HepG2 (cell line): ENCODE results near the gene ATP2C2. TPM values are rescaled to one million over a fixed set of nuclear protein-coding genes. Genes with fewer than 3 reads are reported as not detected.

ENCODE experiments used
- ATAC-seq: fragments of 200-7000 bp; cut with Tn5 transposase; 3 replicates; pipeline ENCODE4 v1.9.1; 2020; ENCODE audit warnings: mild to moderate bottlenecking, moderate library complexity
- BruUV-seq: library from RNA; stranded (reverse); fragments of 400-500 nt; replicated peaks from 2 replicates; lab custom pipeline; 2021; lab: Mats Ljungman, UMichigan
- CTCF ChIA-PET: fragments of 300-600 bp; formaldehyde crosslinking; extraction: SDS; loops from one replicate; lab custom pipeline; 2021; ENCODE audit warnings: low total read pairs, inconsistent platforms, low intra/inter-chr PET ratio; lab: Yijun Ruan, JAX
- POLR2A ChIA-PET: fragments of 350-600 bp; sonication (Branson Sonifier 250); formaldehyde crosslinking; loops from one replicate; lab custom pipeline; 2020; ENCODE audit warnings: antibody characterized with exemption, inconsistent platforms; lab: Yijun Ruan, JAX
- DNase-seq: peaks from one replicate; pipeline ENCODE4 v3.0.0-alpha.2; 2015; ENCODE audit warnings: low spot score
- FAIRE-seq: peaks from 3 replicates; lab custom pipeline; 2011; peaks lifted over from hg19 to GRCh38; lab: Jason Lieb, UNC
- H2AFZ ChIP-seq: one replicate; pipeline ENCODE4 v1.6.1; 2011; ENCODE audit warnings: low read length, inconsistent platforms
- H3K27ac ChIP-seq: fragments of 300-600 bp; 3 replicates; pipeline ENCODE4 v1.8.0; 2011; ENCODE audit warnings: mixed run types, mild to moderate bottlenecking, mixed read lengths, low read length, inconsistent platforms; ENCODE audit not compliant: insufficient read depth; ENCODE audit errors: extremely low read length
- H3K27me3 ChIP-seq, 2 experiments: fragments of 200-600 bp in 1 of 2; 2 replicates in 1 of 2; 3 replicates in 1 of 2; pipeline versions ENCODE4 v1.6.0 to v1.8.0; 2011; ENCODE audit warnings: low read length in 2 of 2, mild to moderate bottlenecking in 2 of 2, moderate library complexity in 2 of 2, inconsistent platforms in 1 of 2; ENCODE audit not compliant: insufficient read depth in 2 of 2, control insufficient read depth in 1 of 2
- H3K36me3 ChIP-seq, 2 experiments: fragments of 200-600 bp in 1 of 2; replicated peaks in 1 of 2; 2 replicates in 1 of 2; 3 replicates in 1 of 2; pipeline versions ENCODE4 v1.5.1 to v1.8.0; 2011; ENCODE audit warnings: low read length in 2 of 2, inconsistent platforms in 1 of 2; ENCODE audit not compliant: insufficient read depth in 2 of 2, control insufficient read depth in 1 of 2
- H3K4me1 ChIP-seq: 2 replicates; pipeline ENCODE4 v1.5.1; 2012; ENCODE audit warnings: low read length, inconsistent platforms; ENCODE audit not compliant: insufficient read depth
- H3K4me2 ChIP-seq: 2 replicates; pipeline ENCODE4 v1.6.0; 2011; ENCODE audit warnings: low read depth, low read length, inconsistent platforms
- H3K4me3 ChIP-seq, 3 experiments: fragments of 200-600 bp in 1 of 3; sonication (generic), shearing (Covaris generic) in 1 of 3; replicated peaks in 1 of 3; 2 replicates each; pipeline ENCODE4 v1.5.1; 2011 to 2016; ENCODE audit warnings: low read length in 3 of 3, inconsistent platforms in 2 of 3, low read depth in 2 of 3, mild to moderate bottlenecking in 2 of 3, control low read depth in 1 of 3, mixed read lengths in 1 of 3; ENCODE audit not compliant: insufficient read depth in 1 of 3
- H3K79me2 ChIP-seq: one replicate; pipeline ENCODE4 v1.6.1; 2011; ENCODE audit warnings: low read length, inconsistent platforms; ENCODE audit not compliant: insufficient read depth
- H3K9ac ChIP-seq: 2 replicates; pipeline ENCODE4 v1.6.0; 2011; ENCODE audit warnings: mild to moderate bottlenecking, low read depth, low read length, inconsistent platforms; ENCODE audit not compliant: insufficient read depth
- H3K9me3 ChIP-seq: 2 replicates; pipeline ENCODE4 v1.5.1; 2012; ENCODE audit warnings: mild to moderate bottlenecking, low read length
- H4K20me1 ChIP-seq: 2 replicates; pipeline ENCODE4 v1.6.0; 2011; ENCODE audit warnings: inconsistent platforms, mild to moderate bottlenecking, low read length, moderate library complexity; ENCODE audit not compliant: insufficient read depth
- CAMTA2 ChIP-seq: sonication (generic); formaldehyde crosslinking; IDR thresholded peaks from 2 replicates; pipeline ENCODE4 v1.4.0; 2020; ENCODE audit warnings: mild to moderate bottlenecking, missing genetic modification reagents, borderline replicate concordance
- CENPBD1 ChIP-seq: sonication (generic); formaldehyde crosslinking; IDR thresholded peaks from 2 replicates; pipeline ENCODE4 v1.8.0; 2022; ENCODE audit warnings: missing genetic modification reagents, low read depth, mild to moderate bottlenecking, borderline replicate concordance
- CHCHD3 ChIP-seq: sonication (generic); formaldehyde crosslinking; IDR thresholded peaks from 2 replicates; pipeline ENCODE4 v1.8.0; 2022; ENCODE audit warnings: mild to moderate bottlenecking, missing genetic modification reagents, moderate library complexity
- DDIT3 ChIP-seq: sonication (generic); formaldehyde crosslinking; IDR thresholded peaks from 2 replicates; pipeline ENCODE4 v1.4.0; 2020; ENCODE audit warnings: mild to moderate bottlenecking, missing genetic modification reagents
- EP300 ChIP-seq, 3 experiments: sonication (generic) in 1 of 3; formaldehyde crosslinking in 1 of 3; IDR thresholded peaks; 2 replicates each; pipeline versions ENCODE4 v1.5.1 to v1.6.1; 2011 to 2020; ENCODE audit warnings: low read depth in 2 of 3, low read length in 2 of 3, borderline replicate concordance in 1 of 3, improper control_type of control experiment in 1 of 3, mild to moderate bottlenecking in 1 of 3, missing genetic modification reagents in 1 of 3, moderate library complexity in 1 of 3
- FOXP1 ChIP-seq, 2 experiments: fragments of 450-650 bp in 1 of 2; IDR thresholded peaks; 2 replicates each; pipeline ENCODE4 v1.6.1; 2017 to 2018; ENCODE audit warnings: antibody characterized with exemption in 1 of 2
- MXD3 ChIP-seq: IDR thresholded peaks from 2 replicates; pipeline ENCODE4 v1.6.1; 2016; ENCODE audit warnings: mild to moderate bottlenecking, missing biosample characterization, missing genetic modification reagents
- SP140L ChIP-seq: sonication (generic); formaldehyde crosslinking; IDR thresholded peaks from 2 replicates; pipeline ENCODE4 v1.4.0; 2020; ENCODE audit warnings: missing genetic modification reagents, borderline replicate concordance
- ZNF263 ChIP-seq: sonication (generic); formaldehyde crosslinking; IDR thresholded peaks from 2 replicates; pipeline ENCODE4 v1.4.0; 2020; ENCODE audit warnings: missing genetic modification reagents
- ZNF331 ChIP-seq: sonication (generic); formaldehyde crosslinking; IDR thresholded peaks from 2 replicates; pipeline ENCODE4 v1.4.0; 2020; ENCODE audit warnings: missing genetic modification reagents
- ZNF558 ChIP-seq: sonication (generic); formaldehyde crosslinking; IDR thresholded peaks from 2 replicates; pipeline ENCODE4 v1.9.0; 2022; ENCODE audit warnings: mild to moderate bottlenecking, missing genetic modification reagents, borderline replicate concordance
- WGBS: methylation state at CpG from one replicate; pipeline ENCODE4 v1.1.6; 2017; ENCODE audit warnings: low lambda C conversion rate; 5-methylcytosine and 5-hydroxymethylcytosine counted together
- in situ Hi-C: cut with HindIII; loops from 2 replicates; pipeline ENCODE4 v1.10.0; 2017; ENCODE audit warnings: low pct_unique_long_range_greater_than_20kb; ENCODE audit not compliant: extremely low pct_ligation_motif_present
- intact Hi-C: fragments of 100-400 bp; cut with micrococcal nuclease; formaldehyde crosslinking; loops from one replicate; pipeline ENCODE4 v1.10.0; 2022; ENCODE audit not compliant: unreplicated experiment
- polyA plus RNA-seq, 8 experiments: library from polyadenylated mRNA; depleted of rRNA in 3 of 8; stranded (reverse) in 7 of 8; unstranded in 1 of 8; fragments of >200 nt; fragmentation: Illumina TruSeq in 4 of 8; extraction: Trizol in 4 of 8; gene quantifications; 2 replicates each; pipeline versions ENCODE4 v1.2.1 to v1.2.3, GENCODE V29; 2011 to 2016; ENCODE audit warnings: low read depth in 4 of 8, missing spikeins in 1 of 8, mixed read lengths in 1 of 8; ENCODE audit not compliant: insufficient read depth in 1 of 8
- total RNA-seq, 5 experiments: library from RNA; depleted of rRNA; stranded (reverse); fragments of >200 nt; fragmentation: Illumina TruSeq; extraction: Trizol; gene quantifications; 2 replicates each; pipeline ENCODE4 v1.2.3, GENCODE V29; 2016; ENCODE audit warnings: low read depth in 1 of 5

ATP2C2 gene
- total and polyA plus RNA-seq, 2 of the 13 experiments (the other 11 are each of a cell fraction or from before 2014, with no cell fraction given) = 0.07 TPM; not detected in 1

GRCh38 chr16:84408856-84409255, 40.5 kb downstream of the ATP2C2 start:
- in situ Hi-C loops (no loop called here), intact Hi-C loops (no loop called here)
- H3K4me3 ChIP-seq = no peak overlapping the region
- no peak overlapping the region for H3K4me2 ChIP-seq
- no peaks in the 10 kb centered on the region for H3K9me3 ChIP-seq
- ChIA-PET POLR2A (no interaction called here), CTCF (no interaction called here)
- no peaks in the 10 kb centered on the region for H3K36me3 ChIP-seq
- H3K79me2 ChIP-seq = no peaks in the 10 kb centered on the region
- no peaks in the 10 kb centered on the region for H4K20me1 ChIP-seq
- H2AFZ ChIP-seq = no peak overlapping the region
- BruUV-seq = no TSS peak
- peaks cover 3 to 54% of the 10 kb centered on the region in 2 experiments; a peak in 4 of 5 replicates for H3K27me3 ChIP-seq
- ATAC-seq = no peak
- no peak for DNase-seq
- H3K27ac ChIP-seq = no peak overlapping the region
- no peak for FAIRE-seq
- TF ChIP-seq ZNF263 (CRISPR knock-in tag) (no peak), ZNF331 (no peak), MXD3 (CRISPR knock-in tag) (no peak), ZNF558 (CRISPR knock-in tag) (no peak), SP140L (no peak), DDIT3 (CRISPR knock-in tag) (no peak), CAMTA2 (no peak), EP300 (IDR thresholded peaks at IDR 0.05; ENCODE audit: low read depth in 2 of 2, low read length in 2 of 2) (no peak), EP300 (CRISPR knock-in tag; IDR thresholded peaks at IDR 0.05; ENCODE audit: borderline replicate concordance) (no peak), CENPBD1 (no peak), FOXP1 (IDR thresholded peaks at IDR 0.05) (no peak), FOXP1 (CRISPR knock-in tag; IDR thresholded peaks at IDR 0.05) (no peak), CHCHD3 (no peak)
- H3K4me1 ChIP-seq = peaks cover 16% of the 10 kb centered on the region
- no peak overlapping the region for H3K9ac ChIP-seq
- WGBS = 19% methylated on average over 2 of the region's 2 CpGs
